Retinal pigment epithelial cell (primary cell): ENCODE measurements around the gene DNTT.

Experiments used
- DNase-seq: peaks from one replicate; pipeline ENCODE4 v3.0.0-alpha.2; 2010; ENCODE audit warnings: low read depth
- H3K4me3 ChIP-seq: 2 replicates; pipeline ENCODE4 v1.5.1; 2011; ENCODE audit warnings: mild to moderate bottlenecking, low read length, control low read depth, moderate library complexity
- CTCF ChIP-seq: conservative IDR thresholded peaks from 2 replicates; pipeline ENCODE4 v1.5.1; 2011; ENCODE audit warnings: low read depth, low read length, control low read depth, inconsistent platforms

DNTT gene

GRCh38 chr10:96276831-96277230, 27.4 kb upstream of the DNTT start:
- TF ChIP-seq CTCF, result no peak
- DNase-seq, result no peak
- no peak overlapping the region for H3K4me3 ChIP-seq

DNA sequence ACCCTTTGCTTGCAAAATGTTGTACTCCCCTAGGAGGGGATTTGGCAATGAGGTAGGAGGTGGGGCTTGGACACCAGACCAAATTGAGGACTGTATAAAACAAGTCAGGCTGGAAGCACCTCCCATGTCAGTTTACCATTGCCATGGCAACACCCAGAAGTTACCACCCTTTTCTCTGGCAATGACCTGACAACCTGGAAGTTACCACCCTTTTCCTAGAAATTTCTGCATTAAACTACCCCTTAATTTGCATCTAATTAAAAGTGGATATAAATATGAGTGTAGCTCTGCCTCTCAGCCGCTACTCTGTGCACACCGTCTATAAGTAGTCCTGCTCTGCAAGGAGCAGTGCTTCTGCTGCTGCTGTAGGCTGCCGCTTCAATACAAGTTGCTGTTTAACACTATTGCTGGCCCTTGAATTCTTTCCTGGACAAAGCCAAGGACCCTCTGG, 25.0 kb upstream of the DNTT start:
- no peak for DNase-seq
- H3K4me3 ChIP-seq, result no peak overlapping the region
- TF ChIP-seq CTCF, result no peak

GRCh38 chr10:96280859-96281258, 23.4 kb upstream of the DNTT start:
- no peak for DNase-seq
- no peak overlapping the region for H3K4me3 ChIP-seq
- no peak for TF ChIP-seq CTCF

DNA sequence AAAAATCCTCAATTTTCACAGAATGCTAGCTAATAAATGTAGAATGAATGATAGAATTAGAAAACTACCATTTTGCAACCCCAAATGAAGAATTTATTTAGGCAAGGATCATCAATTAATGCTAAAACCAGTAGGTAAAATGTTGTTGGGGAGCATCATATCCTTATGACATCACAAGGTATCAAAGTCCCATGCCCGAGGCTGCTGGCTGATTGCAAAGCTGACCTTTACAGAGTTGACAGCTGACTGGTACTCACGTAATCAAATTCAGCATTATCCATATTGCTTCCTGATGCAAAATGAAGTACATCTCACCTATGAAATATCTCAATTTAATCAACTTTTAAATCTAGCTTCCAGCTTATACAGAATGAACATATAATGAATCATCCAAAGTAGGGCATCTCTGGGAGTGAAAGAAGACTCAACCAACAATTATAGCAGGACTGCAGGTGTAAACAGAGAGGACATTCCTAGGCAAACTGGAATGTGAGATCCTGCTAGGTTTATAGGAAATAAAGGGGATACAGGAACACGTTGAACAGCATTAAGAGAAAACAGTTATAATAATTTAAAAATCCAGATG, 22.7 kb upstream of the DNTT start:
- no peak for DNase-seq
- H3K4me3 ChIP-seq, result no peak overlapping the region
- TF ChIP-seq CTCF, result no peak

DNA sequence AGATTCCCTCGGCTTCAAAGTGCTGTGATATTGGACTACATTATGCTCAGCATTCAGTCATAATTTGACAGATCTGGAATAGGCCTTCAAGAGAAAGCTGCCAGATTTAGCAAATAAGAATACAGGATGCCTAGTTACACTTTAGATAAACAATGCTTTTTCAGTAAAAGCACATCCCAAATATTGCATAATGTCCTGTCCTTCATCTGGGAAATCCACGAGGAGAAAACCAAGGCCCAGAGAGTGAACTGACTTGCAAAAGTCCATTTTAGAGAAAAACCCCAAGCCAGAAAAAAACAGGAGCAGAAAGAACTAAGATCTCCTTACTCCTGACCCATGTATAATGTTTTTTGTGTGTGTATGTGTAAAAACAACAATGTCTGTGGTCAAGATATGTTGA, 20.9 kb upstream of the DNTT start:
- no peak overlapping the region for H3K4me3 ChIP-seq
- TF ChIP-seq CTCF, result no peak
- DNase-seq, result no peak

- no peak for DNase-seq
- TF ChIP-seq CTCF, result no peak
- H3K4me3 ChIP-seq, result no peak overlapping the region
Observed at GRCh38 chr10:96283756-96284155, 20.5 kb upstream of the DNTT start.

DNA sequence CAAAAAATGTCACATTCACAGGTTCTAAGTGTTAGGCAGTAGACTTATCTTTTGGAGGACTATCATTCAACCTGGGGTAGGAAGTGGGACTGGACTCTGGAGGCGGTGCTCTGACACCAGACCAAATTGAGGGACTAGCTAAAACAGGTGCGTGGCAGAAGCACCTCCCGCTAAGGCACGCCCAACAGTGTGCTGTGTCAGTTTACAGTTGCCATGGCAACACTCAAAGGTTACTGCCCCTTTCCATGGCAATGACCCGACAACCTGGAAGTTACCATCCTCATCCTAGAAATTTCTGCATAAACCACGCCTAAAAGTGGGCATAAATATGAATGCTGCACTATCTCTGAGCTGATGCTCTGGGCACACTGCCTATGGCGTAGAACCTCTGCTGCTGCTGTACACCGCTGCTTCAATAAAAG, 18.9 kb upstream of the DNTT start:
- TF ChIP-seq CTCF, result no peak
- no peak for DNase-seq
- H3K4me3 ChIP-seq, result no peak overlapping the region
